ENCODE results near the gene GRM7. TPM values are rescaled to one million over a fixed set of nuclear protein-coding genes. Genes with fewer than 3 reads are reported as not detected.

The GRM7 gene
- total RNA-seq, 1 experiment from 2014 or later = 0.28 TPM

DNA sequence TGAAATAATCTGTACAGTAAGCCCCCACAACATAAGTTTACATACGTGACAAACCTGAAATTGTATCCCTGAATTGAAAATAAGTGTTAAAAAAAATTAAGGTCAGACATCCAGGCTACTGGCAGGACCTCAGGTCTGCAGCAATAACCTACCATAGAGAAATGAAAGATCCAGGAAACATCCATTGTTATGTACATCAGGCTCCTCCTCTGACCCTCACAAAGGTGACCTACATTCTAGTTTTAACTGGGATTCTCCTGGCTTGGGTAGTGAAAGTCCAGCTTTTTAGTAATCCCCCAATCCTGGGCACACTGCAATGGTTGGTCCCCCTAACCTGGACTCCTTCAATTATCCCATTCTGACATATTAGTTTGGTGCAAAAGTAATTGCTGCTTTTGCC lies 891.1 kb downstream of the GRM7 start:
- H3K4ac ChIP-seq (ENCODE audit: low read depth, low read length) = no peak overlapping the region
- TF ChIP-seq, protein P1, sequence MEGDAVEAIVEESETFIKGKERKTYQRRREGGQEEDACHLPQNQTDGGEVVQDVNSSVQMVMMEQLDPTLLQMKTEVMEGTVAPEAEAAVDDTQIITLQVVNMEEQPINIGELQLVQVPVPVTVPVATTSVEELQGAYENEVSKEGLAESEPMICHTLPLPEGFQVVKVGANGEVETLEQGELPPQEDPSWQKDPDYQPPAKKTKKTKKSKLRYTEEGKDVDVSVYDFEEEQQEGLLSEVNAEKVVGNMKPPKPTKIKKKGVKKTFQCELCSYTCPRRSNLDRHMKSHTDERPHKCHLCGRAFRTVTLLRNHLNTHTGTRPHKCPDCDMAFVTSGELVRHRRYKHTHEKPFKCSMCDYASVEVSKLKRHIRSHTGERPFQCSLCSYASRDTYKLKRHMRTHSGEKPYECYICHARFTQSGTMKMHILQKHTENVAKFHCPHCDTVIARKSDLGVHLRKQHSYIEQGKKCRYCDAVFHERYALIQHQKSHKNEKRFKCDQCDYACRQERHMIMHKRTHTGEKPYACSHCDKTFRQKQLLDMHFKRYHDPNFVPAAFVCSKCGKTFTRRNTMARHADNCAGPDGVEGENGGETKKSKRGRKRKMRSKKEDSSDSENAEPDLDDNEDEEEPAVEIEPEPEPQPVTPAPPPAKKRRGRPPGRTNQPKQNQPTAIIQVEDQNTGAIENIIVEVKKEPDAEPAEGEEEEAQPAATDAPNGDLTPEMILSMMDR (conservative IDR thresholded peaks at IDR 0.05) = no peak
- no peak overlapping the region for H3K18ac ChIP-seq (ENCODE audit: insufficient read length, low read depth, low read length)
- no peak overlapping the region for H2AFZ ChIP-seq (ENCODE audit: low read length)
- H3K14ac ChIP-seq (ENCODE audit: insufficient read depth, low read length) = no peak overlapping the region
- DNase-seq = no peak
- H2BK120ac ChIP-seq (ENCODE audit: low read depth, low read length, poor library complexity, severe bottlenecking) = no peak overlapping the region
- no peak overlapping the region for H3K27ac ChIP-seq (ENCODE audit: insufficient read length, low read depth, low read length)
- H4K20me1 ChIP-seq (ENCODE audit: control insufficient read depth, insufficient read depth, insufficient read length) = no peaks in the 10 kb centered on the region
- H2BK5ac ChIP-seq (ENCODE audit: insufficient read length, low read length) = no peak overlapping the region
- H3T11ph ChIP-seq (ENCODE audit: low read length) = no peak overlapping the region
- no peaks in the 10 kb centered on the region for H3K23me2 ChIP-seq (ENCODE audit: insufficient read length, low read depth, low read length, poor library complexity, severe bottlenecking)
- Mint-ChIP-seq H3K9me3 (no peaks in the 10 kb centered on the region), H3K4me3 (no peak overlapping the region), H3K27me3 (ENCODE audit: low read depth) (no peaks in the 10 kb centered on the region), H3K36me3 (ENCODE audit: insufficient read depth in 1 of 3, low read depth in 3 of 3) (no peaks in the 10 kb centered on the region), H3K4me1 (peaks cover 26 to 32% of the 10 kb centered on the region in 2 experiments), H3K27ac (no peak overlapping the region)
- no peak overlapping the region for H3K23ac ChIP-seq (ENCODE audit: insufficient read length, low read depth, low read length)
- H3K56ac ChIP-seq (ENCODE audit: insufficient read length, low read depth, low read length) = no peak overlapping the region
- no peak overlapping the region for H3K9ac ChIP-seq (ENCODE audit: extremely low read depth, insufficient read length, low read length)
- no peaks in the 10 kb centered on the region for H3K79me2 ChIP-seq (ENCODE audit: insufficient read depth, low read length)
- no peak overlapping the region for H2BK12ac ChIP-seq (ENCODE audit: insufficient read length, low read depth, low read length)
- H4K8ac ChIP-seq (replicated peaks; ENCODE audit: insufficient read length, low read depth, low read length) = no peak overlapping the region
- no peak overlapping the region for H4K5ac ChIP-seq (ENCODE audit: insufficient read length, low read depth, low read length)
- no peak overlapping the region for H2AK5ac ChIP-seq (ENCODE audit: insufficient read length, low read length)
- no CpG with 5 or more reads among the region's 1 CpG for WGBS (ENCODE audit: extremely low coverage, insufficient read length, low lambda C conversion rate)
- H2BK20ac ChIP-seq (ENCODE audit: low read depth, low read length, poor library complexity, severe bottlenecking) = no peak overlapping the region
- H3K79me1 ChIP-seq (ENCODE audit: insufficient read depth, low read depth, low read length, poor library complexity, severe bottlenecking) = no peaks in the 10 kb centered on the region
- no peaks in the 10 kb centered on the region for H3K27me3 ChIP-seq (ENCODE audit: insufficient read depth, low read length)
- no peak overlapping the region for H3K4me2 ChIP-seq (ENCODE audit: insufficient read depth, insufficient read length, low read length)
- no peak overlapping the region for H4K91ac ChIP-seq (ENCODE audit: insufficient read length, low read depth, low read length)
- no peak overlapping the region for H2BK15ac ChIP-seq (ENCODE audit: low read depth, low read length)
- no peaks in the 10 kb centered on the region for H3K9me3 ChIP-seq (ENCODE audit: control insufficient read depth, low read depth, low read length)
- H3K4me1 ChIP-seq (ENCODE audit: insufficient read depth, low read length) = peaks cover 2% of the 10 kb centered on the region; the same call in 1 of the 2 replicates
